Measurements from ENCODE around the gene CSTPP1.
"Not testable (repeated sequence)": the region's sequence is repeated elsewhere in the genome, so short reads cannot be mapped to it uniquely, and the experiment has no call there.

CSTPP1 gene

DNA sequence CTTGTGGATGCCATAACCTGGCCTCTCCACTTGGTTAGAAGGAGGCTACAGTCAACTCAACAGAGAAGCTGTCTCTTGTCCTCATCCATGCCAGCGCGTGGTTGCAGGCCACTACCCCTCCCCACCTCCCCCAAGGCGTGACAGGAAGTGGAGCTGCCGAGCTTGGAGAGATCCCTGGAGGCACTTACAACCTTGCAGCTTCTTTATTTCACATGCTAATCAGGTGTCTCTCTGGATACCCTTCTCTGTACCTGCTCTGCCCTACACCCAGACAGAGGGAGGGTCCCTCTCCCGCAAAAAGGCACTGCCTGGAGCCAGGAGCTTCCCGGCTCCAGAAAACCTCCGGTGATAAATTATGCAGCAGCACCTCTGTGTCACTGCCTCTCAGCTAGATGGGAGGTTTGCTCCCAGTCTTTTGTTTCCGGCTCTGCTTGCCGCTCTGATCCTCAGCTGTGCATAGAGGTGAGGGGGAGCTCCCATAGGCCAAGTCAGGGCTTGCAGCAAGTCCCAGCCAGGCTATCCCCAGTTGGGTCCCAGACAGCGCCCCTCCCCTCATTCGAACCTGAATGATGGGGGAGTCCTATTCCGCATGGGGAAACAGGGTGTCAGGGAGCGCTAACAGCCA is 23.9 kb upstream of the CSTPP1 start:
- DNase-seq (ENCODE audit: low read depth in 2 of 2, low spot score in 1 of 2): no peak

GRCh38 chr11:46913484-46913883 is 23.1 kb upstream of the CSTPP1 start:
- DNase-seq (ENCODE audit: low read depth in 2 of 2, low spot score in 1 of 2): no peak

DNA sequence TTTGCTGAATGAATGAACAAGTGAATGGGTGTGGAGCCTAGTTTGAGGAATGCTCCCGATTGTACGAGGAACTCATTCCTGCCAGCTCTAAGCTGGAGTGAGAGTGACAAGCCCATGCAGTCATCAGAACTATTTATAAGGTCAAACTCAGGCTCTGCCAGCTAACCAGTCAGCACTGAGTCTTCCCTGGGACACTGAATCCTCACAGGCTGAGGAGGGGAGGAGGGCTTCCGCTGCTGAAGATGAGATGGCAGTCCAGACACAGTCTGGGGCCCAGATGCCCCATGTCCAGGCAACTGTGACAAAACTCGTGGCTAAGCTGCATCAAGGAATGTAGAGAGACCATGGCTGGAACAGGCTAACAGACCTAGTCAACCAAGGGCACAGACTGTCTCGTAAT is 22.2 kb upstream of the CSTPP1 start:
- no peak for DNase-seq (ENCODE audit: low read depth in 2 of 2, low spot score in 1 of 2)

DNA sequence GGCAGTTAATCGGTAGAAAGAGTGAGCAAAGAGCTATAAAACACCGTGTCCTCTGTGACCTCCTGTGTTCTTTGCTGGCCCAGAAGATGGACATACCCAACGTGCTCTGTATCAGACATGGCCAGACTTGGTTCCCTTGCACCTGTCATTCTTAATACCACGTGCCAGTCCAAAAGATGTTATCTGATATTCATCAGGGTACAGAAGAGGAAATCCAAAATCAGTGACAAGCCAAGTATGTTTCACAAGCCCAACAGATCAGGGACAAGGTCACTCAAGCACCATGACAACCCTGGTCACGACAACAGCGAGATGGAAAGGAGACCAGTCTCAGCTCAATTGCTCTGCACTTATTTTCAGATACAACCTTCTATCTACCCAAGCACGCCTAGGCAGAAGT is 21.7 kb upstream of the CSTPP1 start:
- DNase-seq (ENCODE audit: low read depth in 2 of 2, low spot score in 1 of 2): no peak

DNA sequence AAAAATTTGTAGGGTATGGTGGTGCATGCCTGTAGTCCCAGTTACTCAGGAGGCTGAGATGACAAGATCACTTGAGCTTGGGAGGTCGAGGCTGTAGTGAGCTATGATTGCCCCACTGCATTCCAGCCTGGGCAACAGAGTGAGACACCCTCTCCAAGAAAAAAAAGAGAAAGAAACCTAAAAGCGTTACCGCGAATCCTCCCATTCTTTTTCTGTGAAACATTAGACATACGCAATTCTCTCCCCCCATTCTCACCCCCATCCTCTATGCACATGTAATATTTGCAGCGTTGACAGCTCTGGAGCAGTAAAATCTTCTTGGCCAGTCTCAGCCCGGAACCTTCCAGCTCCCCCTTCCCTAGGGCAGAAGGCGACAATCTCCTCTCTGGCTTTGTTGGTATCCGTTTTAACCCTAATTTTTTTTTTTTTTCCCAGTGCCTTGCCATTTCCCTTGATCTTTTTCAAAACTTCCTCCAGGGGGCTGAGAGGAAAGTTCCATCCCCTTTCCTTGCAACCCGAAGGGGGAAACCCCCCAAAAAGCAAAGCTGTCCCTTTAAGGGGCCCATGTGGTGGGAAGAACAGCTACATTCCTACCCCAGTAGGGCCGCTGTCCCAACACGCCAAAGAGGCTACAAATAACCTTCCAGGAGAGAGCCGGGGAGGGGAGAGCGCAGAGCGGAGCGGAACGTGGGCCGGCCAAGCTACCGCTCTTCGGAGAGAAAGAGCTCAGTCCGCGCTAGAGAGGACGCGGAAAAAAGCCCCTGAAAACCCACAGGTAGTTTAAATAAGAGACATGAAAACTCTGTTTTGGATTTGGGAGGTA is 20.1 kb upstream of the CSTPP1 start:
- no peak for DNase-seq (ENCODE audit: low read depth in 2 of 2, low spot score in 1 of 2)

GRCh38 chr11:46917109-46917761 is 19.3 kb upstream of the CSTPP1 start:
- DNase-seq (ENCODE audit: low read depth in 2 of 2, low spot score in 1 of 2): no peak

- DNase-seq (ENCODE audit: low read depth in 2 of 2, low spot score in 1 of 2): no peak
These were observed 18.8 kb upstream of the CSTPP1 start for GRCh38 chr11:46917762-46918082.

- peak in 1 of 2 donors; percentile 8 for DNase-seq (ENCODE audit: low read depth in 2 of 2, low spot score in 1 of 2)
These were observed 18.3 kb upstream of the CSTPP1 start, which contains the start of gene LRP4 for GRCh38 chr11:46918083-46918787. TSS of gene LRP4 (minus strand) at chr11:46918550. CDS start at chr11:46918379, 171 bp downstream.

GRCh38 chr11:46918788-46919513 is 17.6 kb upstream of the CSTPP1 start:
- DNase-seq (ENCODE audit: low read depth in 2 of 2, low spot score in 1 of 2): no peak

- no peak for DNase-seq (ENCODE audit: low read depth in 2 of 2, low spot score in 1 of 2)
These were observed 15.8 kb upstream of the CSTPP1 start for GRCh38 chr11:46920755-46921154.

DNA sequence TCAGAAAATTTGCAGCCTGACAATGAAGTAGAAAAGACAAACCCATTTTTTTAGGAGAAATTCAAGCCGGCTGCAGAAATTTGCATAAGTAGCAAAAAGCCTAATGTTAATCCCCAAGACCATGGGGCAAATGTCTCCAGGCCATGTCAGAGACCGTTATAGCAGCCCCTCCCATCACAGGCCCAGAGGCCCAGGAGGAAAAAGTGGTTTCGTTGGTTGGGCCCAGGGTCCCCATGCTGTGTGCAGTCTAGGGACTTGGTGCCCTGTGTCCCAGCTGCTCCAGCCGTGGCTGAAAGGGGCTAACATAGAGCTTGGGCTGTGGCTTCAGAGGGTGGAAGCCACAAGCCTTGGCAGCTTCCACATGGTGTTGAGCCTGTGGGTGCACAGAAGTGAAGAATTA is 8.6 kb upstream of the CSTPP1 start:
- DNase-seq (ENCODE audit: low read depth in 2 of 2, low spot score in 1 of 2): not testable (repeated sequence)

DNA sequence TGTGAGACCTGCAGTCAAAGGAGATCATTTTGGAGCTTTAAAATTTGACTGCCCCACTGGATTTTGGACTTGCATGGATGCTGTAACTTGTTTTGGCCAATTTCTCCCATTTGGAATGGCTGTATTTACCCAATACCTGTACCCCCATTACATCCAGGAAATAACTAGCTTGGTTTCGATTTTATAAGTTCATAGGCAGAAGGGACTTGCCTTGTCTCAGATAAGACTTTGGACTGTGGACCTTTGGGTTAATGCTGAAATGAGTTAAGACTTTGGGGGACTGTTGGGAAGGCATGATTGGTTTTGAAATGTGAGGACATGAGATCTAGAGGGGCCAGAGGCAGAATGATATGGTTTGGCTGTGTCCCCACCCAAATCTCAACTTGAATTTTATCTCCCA is 7.9 kb upstream of the CSTPP1 start:
- not testable (repeated sequence) for DNase-seq (ENCODE audit: low read depth in 2 of 2, low spot score in 1 of 2)

- DNase-seq (ENCODE audit: low read depth in 2 of 2, low spot score in 1 of 2): no peak
These were observed 6.5 kb upstream of the CSTPP1 start for GRCh38 chr11:46930089-46930488.

DNA sequence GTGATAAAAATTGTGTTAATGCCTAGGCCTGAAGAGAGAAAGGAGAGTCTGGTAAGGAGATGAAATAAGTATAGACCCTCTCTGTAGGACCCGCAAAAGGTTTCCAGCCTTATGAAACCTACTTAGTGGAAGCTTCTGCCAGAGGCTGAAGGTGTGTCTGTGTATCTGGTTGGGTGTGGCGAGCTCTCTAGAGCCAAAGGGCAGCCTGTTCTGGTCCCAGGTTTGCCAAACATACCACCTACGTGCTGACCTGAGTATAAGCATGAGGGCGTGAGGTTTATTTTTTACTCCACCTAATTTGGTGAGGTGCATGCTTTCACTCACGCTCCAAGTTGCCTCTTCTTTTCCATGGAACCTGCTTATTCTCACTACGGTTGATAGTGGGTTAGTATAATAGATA is 5.6 kb downstream of the CSTPP1 start:
- DNase-seq (ENCODE audit: low read depth in 2 of 2, low spot score in 1 of 2): no peak

- DNase-seq (ENCODE audit: low read depth in 2 of 2, low spot score in 1 of 2): no peak
These were observed 8.0 kb downstream of the CSTPP1 start for GRCh38 chr11:46944356-46945075.

GRCh38 chr11:46947399-46948077 is 11.0 kb downstream of the CSTPP1 start:
- no peak for DNase-seq (ENCODE audit: low read depth in 2 of 2, low spot score in 1 of 2)

DNA sequence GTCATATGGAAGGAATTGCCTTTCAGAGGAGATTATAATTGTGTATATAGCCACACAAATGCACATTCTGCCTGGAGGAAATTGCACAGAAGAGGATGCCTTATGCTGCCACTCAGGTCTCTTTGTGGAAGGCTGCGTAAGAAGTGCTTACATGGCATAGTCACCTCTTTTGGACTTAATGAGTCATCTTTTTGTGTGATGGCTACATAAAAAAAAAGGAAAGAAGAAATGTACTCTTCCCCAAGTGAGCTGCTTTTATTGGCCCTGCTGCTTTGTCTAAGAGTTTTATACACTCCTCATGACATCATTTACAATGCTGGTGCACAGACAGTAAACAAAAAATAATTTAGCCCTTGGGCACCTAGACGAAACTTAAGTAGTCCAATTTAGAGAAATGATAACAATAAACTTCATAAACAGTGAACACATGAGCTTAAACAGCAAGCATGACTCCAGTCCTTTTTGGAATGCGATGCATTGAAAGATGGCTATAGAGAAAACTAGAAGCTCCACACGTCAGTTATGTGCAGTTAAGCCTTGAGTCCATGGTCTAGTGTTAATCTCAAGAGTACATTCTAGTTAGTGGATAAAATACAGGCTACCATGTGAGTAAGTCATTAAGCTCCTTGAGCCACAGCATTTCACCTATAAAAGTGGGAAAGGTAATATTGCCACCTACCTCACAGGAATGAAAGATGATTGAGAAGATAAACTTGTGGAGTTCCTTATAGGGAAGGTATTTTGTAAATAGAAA is 12.0 kb downstream of the CSTPP1 start:
- no peak for DNase-seq (ENCODE audit: low read depth in 2 of 2, low spot score in 1 of 2)

DNA sequence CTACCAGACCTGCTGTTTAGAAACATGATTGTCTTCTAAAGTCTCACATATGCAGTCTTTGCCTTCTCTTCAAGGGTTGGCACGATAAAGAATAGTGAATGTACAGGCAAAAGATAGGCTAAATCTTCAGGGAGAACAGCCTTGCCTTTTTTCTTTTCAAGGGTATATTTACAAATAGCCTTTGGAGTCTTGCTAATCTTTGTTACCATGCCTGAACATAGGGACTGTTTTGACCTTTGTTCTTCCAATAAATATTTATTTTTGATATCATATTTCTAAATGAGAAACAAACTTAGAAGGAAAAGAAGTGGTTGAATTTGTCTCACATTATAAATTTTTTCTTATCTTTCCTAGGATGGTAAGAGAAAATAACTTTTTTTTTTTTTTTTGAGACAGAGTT is 12.7 kb downstream of the CSTPP1 start:
- no peak for DNase-seq (ENCODE audit: low read depth in 2 of 2, low spot score in 1 of 2)

DNA sequence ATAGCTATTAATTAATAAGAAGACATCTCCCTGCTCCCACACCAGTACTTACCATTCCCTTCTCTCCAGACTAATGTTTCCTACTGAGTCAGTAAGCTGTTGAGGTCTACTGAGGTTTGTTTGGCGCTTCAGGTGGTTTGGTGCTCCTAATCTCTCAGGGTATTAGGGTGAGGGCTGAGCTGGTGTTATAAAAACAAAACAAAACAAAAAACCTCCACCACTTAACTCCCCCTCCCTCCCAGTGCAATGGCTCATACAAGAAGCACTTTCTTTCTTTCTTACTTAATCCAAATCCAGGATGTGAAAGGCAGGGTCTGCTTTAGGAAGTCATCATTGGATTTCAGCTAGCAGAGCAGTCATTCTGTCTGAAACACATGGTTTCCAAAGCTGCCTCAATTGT is 15.3 kb downstream of the CSTPP1 start:
- DNase-seq (ENCODE audit: low read depth in 2 of 2, low spot score in 1 of 2): no peak

Measured in stimulated activated CD8-positive, alpha-beta memory T cell treated with anti-CD3 and anti-CD28 coated beads, Interleukin-4, amount 100 ng/mL, for 4 hours (primary cell).